ENCODE data around the gene CARM1.

GRCh38 chr19:10962863-10963262 is 91.5 kb downstream of the CARM1 start:
- TF ChIP-seq, protein P1, sequence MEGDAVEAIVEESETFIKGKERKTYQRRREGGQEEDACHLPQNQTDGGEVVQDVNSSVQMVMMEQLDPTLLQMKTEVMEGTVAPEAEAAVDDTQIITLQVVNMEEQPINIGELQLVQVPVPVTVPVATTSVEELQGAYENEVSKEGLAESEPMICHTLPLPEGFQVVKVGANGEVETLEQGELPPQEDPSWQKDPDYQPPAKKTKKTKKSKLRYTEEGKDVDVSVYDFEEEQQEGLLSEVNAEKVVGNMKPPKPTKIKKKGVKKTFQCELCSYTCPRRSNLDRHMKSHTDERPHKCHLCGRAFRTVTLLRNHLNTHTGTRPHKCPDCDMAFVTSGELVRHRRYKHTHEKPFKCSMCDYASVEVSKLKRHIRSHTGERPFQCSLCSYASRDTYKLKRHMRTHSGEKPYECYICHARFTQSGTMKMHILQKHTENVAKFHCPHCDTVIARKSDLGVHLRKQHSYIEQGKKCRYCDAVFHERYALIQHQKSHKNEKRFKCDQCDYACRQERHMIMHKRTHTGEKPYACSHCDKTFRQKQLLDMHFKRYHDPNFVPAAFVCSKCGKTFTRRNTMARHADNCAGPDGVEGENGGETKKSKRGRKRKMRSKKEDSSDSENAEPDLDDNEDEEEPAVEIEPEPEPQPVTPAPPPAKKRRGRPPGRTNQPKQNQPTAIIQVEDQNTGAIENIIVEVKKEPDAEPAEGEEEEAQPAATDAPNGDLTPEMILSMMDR (IDR thresholded peaks at IDR 0.05 in 2 of 3, conservative IDR thresholded peaks at IDR 0.05 in 1 of 3; ENCODE audit: borderline replicate concordance in 1 of 3, insufficient read depth in 1 of 3, low read depth in 2 of 3, low read length in 2 of 3) = no peak
- TF ChIP-seq YY1 (IDR thresholded peaks at IDR 0.05; ENCODE audit: extremely low read depth, insufficient replicate concordance, low read depth, low read length) (no peak), ZNF274 (IDR thresholded peaks at IDR 0.05; ENCODE audit: low read depth, low read length) (no peak), POLR2AphosphoS5 (IDR thresholded peaks at IDR 0.05; ENCODE audit: low read depth, low read length) (no peak), POLR2A (IDR thresholded peaks at IDR 0.05; ENCODE audit: borderline replicate concordance, extremely low read depth, insufficient read depth, insufficient read length) (no peak)
- TF ChIP-seq, protein P2, sequence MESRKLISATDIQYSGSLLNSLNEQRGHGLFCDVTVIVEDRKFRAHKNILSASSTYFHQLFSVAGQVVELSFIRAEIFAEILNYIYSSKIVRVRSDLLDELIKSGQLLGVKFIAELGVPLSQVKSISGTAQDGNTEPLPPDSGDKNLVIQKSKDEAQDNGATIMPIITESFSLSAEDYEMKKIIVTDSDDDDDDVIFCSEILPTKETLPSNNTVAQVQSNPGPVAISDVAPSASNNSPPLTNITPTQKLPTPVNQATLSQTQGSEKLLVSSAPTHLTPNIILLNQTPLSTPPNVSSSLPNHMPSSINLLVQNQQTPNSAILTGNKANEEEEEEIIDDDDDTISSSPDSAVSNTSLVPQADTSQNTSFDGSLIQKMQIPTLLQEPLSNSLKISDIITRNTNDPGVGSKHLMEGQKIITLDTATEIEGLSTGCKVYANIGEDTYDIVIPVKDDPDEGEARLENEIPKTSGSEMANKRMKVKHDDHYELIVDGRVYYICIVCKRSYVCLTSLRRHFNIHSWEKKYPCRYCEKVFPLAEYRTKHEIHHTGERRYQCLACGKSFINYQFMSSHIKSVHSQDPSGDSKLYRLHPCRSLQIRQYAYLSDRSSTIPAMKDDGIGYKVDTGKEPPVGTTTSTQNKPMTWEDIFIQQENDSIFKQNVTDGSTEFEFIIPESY (IDR thresholded peaks at IDR 0.05; ENCODE audit: extremely low read depth, insufficient replicate concordance, low read length) = no peak
